ENCODE data around the gene RBBP9. TPM values are rescaled to one million over a fixed set of nuclear protein-coding genes. Genes with fewer than 3 reads are reported as not detected.

The RBBP9 gene
- total and polyA plus RNA-seq, 2 experiments from 2014 or later, result 4.8 to 21.1 TPM

DNA sequence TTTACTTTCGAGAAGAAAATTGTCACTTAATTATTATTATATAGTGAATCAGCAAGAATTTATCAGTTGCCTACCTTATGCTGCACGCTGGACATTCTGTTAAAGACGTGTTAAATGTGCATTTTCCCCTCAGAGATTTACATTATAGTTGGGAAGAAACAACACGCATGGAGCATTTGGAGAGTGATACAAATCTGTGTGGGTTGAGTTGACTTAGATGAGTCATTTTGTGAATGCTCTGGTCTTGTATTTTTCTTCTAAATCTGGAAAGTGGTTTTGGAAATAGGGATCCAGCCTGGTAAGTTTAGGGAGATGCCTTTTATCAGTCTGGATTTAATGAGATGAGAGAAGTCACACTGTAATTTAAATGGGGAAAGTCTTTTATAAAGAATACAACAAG is 46.2 kb upstream of the RBBP9 start:
- H3K27ac Mint-ChIP-seq, result no peak overlapping the region
- H3K36me3 ChIP-seq (ENCODE audit: insufficient read depth), result peaks cover 20% of the 10 kb centered on the region; the same call in 1 of the 2 replicates
- no peak overlapping the region for H3K4me3 Mint-ChIP-seq
- TF ChIP-seq ZNF462 (CRISPR knock-in tag; IDR thresholded peaks at IDR 0.05) (no peak), ZNF331 (CRISPR knock-in tag; IDR thresholded peaks at IDR 0.05; ENCODE audit: low read depth) (no peak)
- DNase-seq (ENCODE audit: low spot score) (no peak), ATAC-seq (no peak)
- peaks cover 58% of the 10 kb centered on the region for H3K36me3 Mint-ChIP-seq (ENCODE audit: low read depth)
- no peak overlapping the region for H3K4me3 ChIP-seq
- no peaks in the 10 kb centered on the region for H3K4me1 Mint-ChIP-seq
- H3K9me2 ChIP-seq (ENCODE audit: insufficient read depth), result no peaks in the 10 kb centered on the region
- H3K27me3 Mint-ChIP-seq (ENCODE audit: insufficient read depth, low read depth, poor library complexity), result peaks cover 6% of the 10 kb centered on the region
- H3K9me3 Mint-ChIP-seq, result no peaks in the 10 kb centered on the region
- no peaks in the 10 kb centered on the region for H3K79me2 ChIP-seq (replicated peaks; ENCODE audit: insufficient read depth)
- H3K4me2 ChIP-seq, result no peak overlapping the region
- no peak overlapping the region for H3K27ac ChIP-seq (ENCODE audit: low read depth)
- no peak overlapping the region for H2AFZ ChIP-seq
- peaks cover 5% of the 10 kb centered on the region; the same call in 1 of the 2 replicates for H4K20me1 ChIP-seq (replicated peaks; ENCODE audit: insufficient read depth)
- H3K27me3 ChIP-seq (ENCODE audit: insufficient read depth), result no peaks in the 10 kb centered on the region
- no peaks in the 10 kb centered on the region for H3F3A ChIP-seq (replicated peaks; ENCODE audit: low read depth)
- H3K4me1 ChIP-seq (ENCODE audit: insufficient read depth), result no peaks in the 10 kb centered on the region

DNA sequence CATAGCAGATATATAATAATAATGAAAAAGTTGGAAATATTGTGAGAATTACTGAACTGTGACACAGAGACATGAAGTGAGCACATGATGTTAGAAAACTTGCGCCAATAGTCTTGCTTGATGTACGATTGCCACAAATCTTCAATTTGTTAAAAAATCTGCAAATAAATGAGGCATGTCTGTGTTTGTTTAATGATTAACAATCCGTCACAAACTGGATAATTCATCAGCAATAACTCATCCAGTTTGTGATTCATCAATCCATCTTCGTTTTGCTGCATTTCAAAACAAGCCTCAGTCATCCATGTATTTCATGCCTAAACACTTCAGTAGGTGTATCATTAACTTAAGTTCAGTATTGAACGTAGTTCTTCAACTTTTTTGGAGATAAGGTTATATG is 44.7 kb upstream of the RBBP9 start:
- Histone ChIP-seq H3K36me3 (ENCODE audit: insufficient read depth) (peaks cover 19% of the 10 kb centered on the region), H3K9me2 (ENCODE audit: insufficient read depth) (no peaks in the 10 kb centered on the region), H3K4me1 (ENCODE audit: insufficient read depth) (no peaks in the 10 kb centered on the region), H3F3A (replicated peaks; ENCODE audit: low read depth) (no peaks in the 10 kb centered on the region), H3K4me3 (no peak overlapping the region), H4K20me1 (replicated peaks; ENCODE audit: insufficient read depth) (peaks cover 5% of the 10 kb centered on the region; the same call in 1 of the 2 replicates), H3K4me2 (no peak overlapping the region), H3K27me3 (ENCODE audit: insufficient read depth) (no peaks in the 10 kb centered on the region), H3K79me2 (replicated peaks; ENCODE audit: insufficient read depth) (no peaks in the 10 kb centered on the region), H3K27ac (ENCODE audit: low read depth) (no peak overlapping the region), H2AFZ (no peak overlapping the region)
- no peaks in the 10 kb centered on the region for H3K4me1 Mint-ChIP-seq
- peaks cover 62% of the 10 kb centered on the region for H3K36me3 Mint-ChIP-seq (ENCODE audit: low read depth)
- H3K4me3 Mint-ChIP-seq, result no peak overlapping the region
- ATAC-seq (no peak), DNase-seq (ENCODE audit: low spot score) (no peak)
- H3K9me3 Mint-ChIP-seq, result no peaks in the 10 kb centered on the region
- H3K27ac Mint-ChIP-seq, result no peak overlapping the region
- H3K27me3 Mint-ChIP-seq (ENCODE audit: insufficient read depth, low read depth, poor library complexity), result peaks cover 5% of the 10 kb centered on the region
- TF ChIP-seq EZH2 (IDR thresholded peaks at IDR 0.05; ENCODE audit: low read depth, unreplicated experiment) (no peak), NANOG (IDR thresholded peaks at IDR 0.05; ENCODE audit: borderline replicate concordance) (no peak), ZNF331 (CRISPR knock-in tag; IDR thresholded peaks at IDR 0.05; ENCODE audit: low read depth) (no peak), CTCF (conservative IDR thresholded peaks at IDR 0.05; ENCODE audit: low read depth in 2 of 2) (no peak), ETS1 (IDR thresholded peaks at IDR 0.05) (no peak)
- TF ChIP-seq, protein P1, sequence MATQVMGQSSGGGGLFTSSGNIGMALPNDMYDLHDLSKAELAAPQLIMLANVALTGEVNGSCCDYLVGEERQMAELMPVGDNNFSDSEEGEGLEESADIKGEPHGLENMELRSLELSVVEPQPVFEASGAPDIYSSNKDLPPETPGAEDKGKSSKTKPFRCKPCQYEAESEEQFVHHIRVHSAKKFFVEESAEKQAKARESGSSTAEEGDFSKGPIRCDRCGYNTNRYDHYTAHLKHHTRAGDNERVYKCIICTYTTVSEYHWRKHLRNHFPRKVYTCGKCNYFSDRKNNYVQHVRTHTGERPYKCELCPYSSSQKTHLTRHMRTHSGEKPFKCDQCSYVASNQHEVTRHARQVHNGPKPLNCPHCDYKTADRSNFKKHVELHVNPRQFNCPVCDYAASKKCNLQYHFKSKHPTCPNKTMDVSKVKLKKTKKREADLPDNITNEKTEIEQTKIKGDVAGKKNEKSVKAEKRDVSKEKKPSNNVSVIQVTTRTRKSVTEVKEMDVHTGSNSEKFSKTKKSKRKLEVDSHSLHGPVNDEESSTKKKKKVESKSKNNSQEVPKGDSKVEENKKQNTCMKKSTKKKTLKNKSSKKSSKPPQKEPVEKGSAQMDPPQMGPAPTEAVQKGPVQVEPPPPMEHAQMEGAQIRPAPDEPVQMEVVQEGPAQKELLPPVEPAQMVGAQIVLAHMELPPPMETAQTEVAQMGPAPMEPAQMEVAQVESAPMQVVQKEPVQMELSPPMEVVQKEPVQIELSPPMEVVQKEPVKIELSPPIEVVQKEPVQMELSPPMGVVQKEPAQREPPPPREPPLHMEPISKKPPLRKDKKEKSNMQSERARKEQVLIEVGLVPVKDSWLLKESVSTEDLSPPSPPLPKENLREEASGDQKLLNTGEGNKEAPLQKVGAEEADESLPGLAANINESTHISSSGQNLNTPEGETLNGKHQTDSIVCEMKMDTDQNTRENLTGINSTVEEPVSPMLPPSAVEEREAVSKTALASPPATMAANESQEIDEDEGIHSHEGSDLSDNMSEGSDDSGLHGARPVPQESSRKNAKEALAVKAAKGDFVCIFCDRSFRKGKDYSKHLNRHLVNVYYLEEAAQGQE (IDR thresholded peaks at IDR 0.05; ENCODE audit: unreplicated experiment), result no peak
